ENCODE measurements around the gene MYT1.

The MYT1 gene

DNA sequence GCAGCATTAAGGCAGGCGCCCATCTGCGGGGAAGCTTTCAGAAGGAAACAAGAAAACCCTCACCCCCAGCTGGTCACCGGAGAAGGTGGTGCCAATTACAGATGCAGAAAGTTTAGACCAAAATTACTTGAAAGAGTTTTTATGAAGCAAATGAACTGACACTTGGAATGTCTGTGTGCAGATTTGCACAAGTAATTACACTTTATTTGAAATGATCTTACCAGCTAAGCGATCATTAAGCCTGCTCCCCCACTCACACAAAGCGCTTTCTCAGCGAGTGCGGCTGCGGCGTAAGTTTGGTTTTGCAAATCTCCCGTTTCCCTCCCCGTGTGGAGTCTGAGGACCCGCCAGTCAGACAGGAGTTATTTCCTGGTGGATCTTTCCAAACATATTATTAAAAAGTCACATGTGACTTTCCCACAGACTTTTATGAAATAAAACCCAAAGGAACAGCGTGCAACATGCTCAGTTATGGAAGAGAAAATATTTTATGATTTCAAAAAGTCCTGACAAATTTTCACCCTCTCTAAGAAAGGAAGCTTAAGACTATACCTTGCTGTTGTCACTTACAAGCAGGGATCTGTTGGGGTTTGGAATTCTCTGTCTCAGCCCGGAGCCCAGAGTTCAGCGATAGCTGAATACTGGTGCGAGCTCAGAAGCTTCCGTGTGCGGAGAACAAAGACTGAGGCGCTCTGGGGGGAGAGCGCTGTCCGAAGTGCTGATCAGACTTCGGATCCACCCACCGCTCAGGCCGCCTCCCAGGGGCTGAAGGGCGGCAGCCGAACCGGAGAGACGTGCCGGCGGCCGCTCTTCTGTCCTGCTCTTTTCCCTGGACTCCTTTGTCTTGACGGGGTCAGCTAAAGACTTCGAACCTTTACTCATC lies 2.7 kb upstream of the MYT1 start:
- no peak for TF ChIP-seq POLR2AphosphoS5 (IDR thresholded peaks at IDR 0.05; ENCODE audit: low read depth)
- TF ChIP-seq, protein P1, sequence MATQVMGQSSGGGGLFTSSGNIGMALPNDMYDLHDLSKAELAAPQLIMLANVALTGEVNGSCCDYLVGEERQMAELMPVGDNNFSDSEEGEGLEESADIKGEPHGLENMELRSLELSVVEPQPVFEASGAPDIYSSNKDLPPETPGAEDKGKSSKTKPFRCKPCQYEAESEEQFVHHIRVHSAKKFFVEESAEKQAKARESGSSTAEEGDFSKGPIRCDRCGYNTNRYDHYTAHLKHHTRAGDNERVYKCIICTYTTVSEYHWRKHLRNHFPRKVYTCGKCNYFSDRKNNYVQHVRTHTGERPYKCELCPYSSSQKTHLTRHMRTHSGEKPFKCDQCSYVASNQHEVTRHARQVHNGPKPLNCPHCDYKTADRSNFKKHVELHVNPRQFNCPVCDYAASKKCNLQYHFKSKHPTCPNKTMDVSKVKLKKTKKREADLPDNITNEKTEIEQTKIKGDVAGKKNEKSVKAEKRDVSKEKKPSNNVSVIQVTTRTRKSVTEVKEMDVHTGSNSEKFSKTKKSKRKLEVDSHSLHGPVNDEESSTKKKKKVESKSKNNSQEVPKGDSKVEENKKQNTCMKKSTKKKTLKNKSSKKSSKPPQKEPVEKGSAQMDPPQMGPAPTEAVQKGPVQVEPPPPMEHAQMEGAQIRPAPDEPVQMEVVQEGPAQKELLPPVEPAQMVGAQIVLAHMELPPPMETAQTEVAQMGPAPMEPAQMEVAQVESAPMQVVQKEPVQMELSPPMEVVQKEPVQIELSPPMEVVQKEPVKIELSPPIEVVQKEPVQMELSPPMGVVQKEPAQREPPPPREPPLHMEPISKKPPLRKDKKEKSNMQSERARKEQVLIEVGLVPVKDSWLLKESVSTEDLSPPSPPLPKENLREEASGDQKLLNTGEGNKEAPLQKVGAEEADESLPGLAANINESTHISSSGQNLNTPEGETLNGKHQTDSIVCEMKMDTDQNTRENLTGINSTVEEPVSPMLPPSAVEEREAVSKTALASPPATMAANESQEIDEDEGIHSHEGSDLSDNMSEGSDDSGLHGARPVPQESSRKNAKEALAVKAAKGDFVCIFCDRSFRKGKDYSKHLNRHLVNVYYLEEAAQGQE (IDR thresholded peaks at IDR 0.05; ENCODE audit: insufficient replicate concordance, low read depth) = peak; percentile 98
- no peak overlapping the region for H3K27ac ChIP-seq (replicated peaks)
- peaks cover 17% of the 10 kb centered on the region for H3K27me3 ChIP-seq (ENCODE audit: insufficient read depth, poor library complexity, severe bottlenecking)
- no peak overlapping the region for H3K4me3 ChIP-seq (replicated peaks; ENCODE audit: insufficient read depth, low read length)
- peak in 1 of 2 experiments; percentile 26 for DNase-seq (ENCODE audit: low read depth in 1 of 2, low spot score in 1 of 2)

GRCh38 chr20:64162239-64162910 lies 1.9 kb upstream of the MYT1 start:
- no peak overlapping the region for H3K27ac ChIP-seq (replicated peaks)
- H3K4me3 ChIP-seq (replicated peaks; ENCODE audit: insufficient read depth, low read length) = no peak overlapping the region
- peaks cover 17% of the 10 kb centered on the region for H3K27me3 ChIP-seq (ENCODE audit: insufficient read depth, poor library complexity, severe bottlenecking)
- no peak for DNase-seq (ENCODE audit: low read depth in 1 of 2, low spot score in 1 of 2)
- TF ChIP-seq GABPA (IDR thresholded peaks at IDR 0.05; ENCODE audit: low read depth) (no peak), SPI1 (IDR thresholded peaks at IDR 0.05; ENCODE audit: borderline replicate concordance, low read depth) (peak; percentile 16; the same call in 1 of the 2 replicates)

DNA sequence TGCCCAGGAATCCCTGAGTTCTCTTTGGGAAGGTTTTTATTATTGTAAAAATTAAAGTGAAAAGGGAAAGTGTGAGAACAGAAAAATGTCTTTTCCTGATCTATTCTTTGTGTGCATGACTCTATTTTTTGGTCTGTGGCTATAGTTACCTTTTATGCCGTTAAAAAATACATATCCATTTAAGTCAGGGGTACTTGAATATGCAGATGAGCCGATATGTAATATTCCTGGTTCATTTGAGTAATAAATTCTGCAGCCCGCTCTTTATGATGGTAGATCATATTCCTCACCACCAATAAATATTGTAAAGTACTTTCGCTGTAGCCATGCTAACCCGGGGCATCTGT lies 503 bp upstream of the MYT1 start:
- Histone ChIP-seq H3K27me3 (ENCODE audit: insufficient read depth, poor library complexity, severe bottlenecking) (peaks cover 20% of the 10 kb centered on the region), H3K4me3 (replicated peaks; ENCODE audit: insufficient read depth, low read length) (no peak overlapping the region), H3K27ac (replicated peaks) (no peak overlapping the region)
- TF ChIP-seq, protein P1 (IDR thresholded peaks at IDR 0.05; ENCODE audit: insufficient replicate concordance, low read depth) = peak; percentile 5
- TF ChIP-seq POLR2AphosphoS5 (IDR thresholded peaks at IDR 0.05; ENCODE audit: low read depth) (no peak), CTCF (IDR thresholded peaks at IDR 0.05; ENCODE audit: insufficient read depth, low read length) (no peak), SPI1 (IDR thresholded peaks at IDR 0.05; ENCODE audit: borderline replicate concordance, low read depth) (no peak), GABPA (IDR thresholded peaks at IDR 0.05; ENCODE audit: low read depth) (no peak)
- DNase-seq (ENCODE audit: low read depth in 1 of 2, low spot score in 1 of 2) = no peak

GRCh38 chr20:64165866-64166600 lies 1.8 kb downstream of the MYT1 start:
- Histone ChIP-seq H3K27me3 (ENCODE audit: insufficient read depth, poor library complexity, severe bottlenecking) (peaks cover 17% of the 10 kb centered on the region), H3K27ac (replicated peaks) (no peak overlapping the region), H3K4me3 (replicated peaks; ENCODE audit: insufficient read depth, low read length) (no peak overlapping the region)
- DNase-seq (ENCODE audit: low read depth in 1 of 2, low spot score in 1 of 2) = no peak
- TF ChIP-seq CTCF (IDR thresholded peaks at IDR 0.05; ENCODE audit: insufficient read depth, low read length) = no peak
- TF ChIP-seq SPI1 (IDR thresholded peaks at IDR 0.05; ENCODE audit: borderline replicate concordance, low read depth) = no peak
